RWPE1 (cell line): ENCODE data around the gene DNAH1.

ENCODE experiments used
- CTCF ChIA-PET: fragments of 350-600 bp; sonication (Branson Sonifier 250); formaldehyde crosslinking; extraction: SDS; loops from one replicate; lab custom pipeline; 2021; lab: Yijun Ruan, JAX
- POLR2A ChIA-PET: fragments of 400-600 bp; formaldehyde crosslinking; extraction: SDS; loops from one replicate; lab custom pipeline; 2020; ENCODE audit warnings: antibody characterized with exemption; ENCODE audit not compliant: low non-redundant PET; lab: Yijun Ruan, JAX
- DNase-seq: peaks from one replicate; pipeline ENCODE4 v3.0.0; 2012; ENCODE audit warnings: low spot score
- H3K27ac ChIP-seq: fragments of 450-650 bp; 2 replicates; pipeline ENCODE4 v1.5.1; 2017
- CTCF ChIP-seq: fragments of 450-650 bp; conservative IDR thresholded peaks from 2 replicates; pipeline ENCODE4 v1.5.1; 2017; ENCODE audit warnings: low read depth, mild to moderate bottlenecking

Gene DNAH1

GRCh38 chr3:52350416-52350815 lies 34.3 kb downstream of the DNAH1 start:
- no peak for DNase-seq
- ChIA-PET POLR2A (no interaction called here), CTCF (no interaction called here)

GRCh38 chr3:52350981-52351761 lies 35.1 kb downstream of the DNAH1 start:
- CTCF ChIA-PET: no interaction called here
- no peak for DNase-seq
- POLR2A ChIA-PET: no interaction called here
- no peak overlapping the region for H3K27ac ChIP-seq
- TF ChIP-seq CTCF: no peak

More at GRCh38 chr3:52350416-52350815, 34.3 kb downstream of the DNAH1 start:
- no peak overlapping the region for H3K27ac ChIP-seq
- TF ChIP-seq CTCF: no peak

GRCh38 chr3:52351762-52352368 lies 35.7 kb downstream of the DNAH1 start:
- POLR2A ChIA-PET: no interaction called here
- no peak for TF ChIP-seq CTCF
- CTCF ChIA-PET: interaction anchor here (0.6 kb wide), 1 partner anchor 16 kb away, joined by 4 read pairs; no protein-coding TSS in a partner anchor
- no peak overlapping the region for H3K27ac ChIP-seq
- DNase-seq: no peak

- POLR2A ChIA-PET: no interaction called here
- DNase-seq: no peak
- TF ChIP-seq CTCF: no peak
- no peak overlapping the region for H3K27ac ChIP-seq
- CTCF ChIA-PET: no interaction called here
Measured at GRCh38 chr3:52352566-52352965, 36.4 kb downstream of the DNAH1 start.

GRCh38 chr3:52353291-52353855 lies 37.3 kb downstream of the DNAH1 start:
- DNase-seq: no peak
- CTCF ChIA-PET: no interaction called here
- no peak overlapping the region for H3K27ac ChIP-seq
- POLR2A ChIA-PET: no interaction called here
- TF ChIP-seq CTCF: no peak

- TF ChIP-seq CTCF: no peak
- POLR2A ChIA-PET: no interaction called here
- no peak for DNase-seq
- H3K27ac ChIP-seq: no peak overlapping the region
- CTCF ChIA-PET: interaction anchor here (0.5 to 0.6 kb wide), 2 partner anchors 16 to 58 kb away, joined by 3 read pairs; no protein-coding TSS in a partner anchor
Measured at GRCh38 chr3:52354676-52355075, 38.6 kb downstream of the DNAH1 start.
